GM12878 (cell line): ENCODE results near the gene CLNK. TPM values are rescaled to one million over a fixed set of nuclear protein-coding genes. Genes with fewer than 3 reads are reported as not detected.
A peak's percentile ranks its signal among the peaks of the same experiment; 100 is the strongest.

ENCODE experiments used
- ATAC-seq: fragments of 200-7000 bp; cut with Tn5 transposase; 3 replicates; pipeline ENCODE4 v1.9.1; 2020; ENCODE audit warnings: mild to moderate bottlenecking, moderate library complexity
- BruUV-seq: library from RNA; stranded (reverse); fragments of 400-500 nt; replicated peaks from 2 replicates; lab custom pipeline; 2021; lab: Mats Ljungman, UMichigan
- CTCF ChIA-PET: fragments of 300-600 bp; sonication (Branson Sonifier 250); formaldehyde crosslinking; extraction: SDS; loops from one replicate; lab custom pipeline; 2021; ENCODE audit warnings: inconsistent platforms; lab: Yijun Ruan, JAX
- POLR2A ChIA-PET: fragments of 350-600 bp; formaldehyde crosslinking; extraction: SDS; loops from one replicate; lab custom pipeline; 2021; ENCODE audit warnings: inconsistent platforms; lab: Charles Lee
- RAD21 ChIA-PET: fragments of 300-600 bp; sonication (Branson Sonifier 250); formaldehyde crosslinking; loops from one replicate; lab custom pipeline; 2023; ENCODE audit warnings: antibody characterized with exemption; ENCODE audit not compliant: unreplicated experiment; lab: Charles Lee
- SMC1A ChIA-PET: fragments of 300-600 bp; sonication (Branson Sonifier 250); formaldehyde crosslinking; loops from one replicate; lab custom pipeline; 2023; ENCODE audit not compliant: unreplicated experiment, uncharacterized antibody; lab: Charles Lee
- DNase-seq: peaks from one replicate; pipeline ENCODE4 v3.0.0-alpha.2; 2011; ENCODE audit warnings: low read depth, low spot score
- FAIRE-seq: peaks from 3 replicates; lab custom pipeline; 2011; peaks lifted over from hg19 to GRCh38; lab: Jason Lieb, UNC
- H2AFZ ChIP-seq: 2 replicates; pipeline ENCODE4 v1.6.0; 2011; ENCODE audit warnings: low read depth, low read length, control low read depth; ENCODE audit not compliant: control insufficient read depth
- H3K27ac ChIP-seq: 2 replicates; pipeline ENCODE4 v1.5.1; 2011; ENCODE audit warnings: control low read depth; ENCODE audit not compliant: control insufficient read depth, insufficient read depth
- H3K27me3 ChIP-seq, 2 experiments: replicated peaks in 1 of 2; 2 replicates each; pipeline versions ENCODE4 v1.6.0 to v1.6.1; 2011; ENCODE audit warnings: low read length in 1 of 2; ENCODE audit not compliant: control insufficient read depth in 2 of 2, insufficient read depth in 2 of 2
- H3K36me3 ChIP-seq, 2 experiments: 2 replicates each; pipeline ENCODE4 v1.5.1; 2011; ENCODE audit warnings: low read length in 1 of 2; ENCODE audit not compliant: control insufficient read depth in 2 of 2, insufficient read depth in 2 of 2
- H3K4me1 ChIP-seq: 2 replicates; pipeline ENCODE4 v1.6.1; 2011; ENCODE audit warnings: mild to moderate bottlenecking, low read length, moderate library complexity, mixed read lengths; ENCODE audit not compliant: control insufficient read depth, insufficient read depth
- H3K4me2 ChIP-seq: 2 replicates; pipeline ENCODE4 v1.6.0; 2011; ENCODE audit warnings: control low read depth; ENCODE audit not compliant: control insufficient read depth, insufficient read depth
- H3K4me3 ChIP-seq: fragments of 200-600 bp; sonication (generic); 2 replicates; pipeline ENCODE4 v1.5.1; 2016
- H3K79me2 ChIP-seq: 2 replicates; pipeline ENCODE4 v1.6.0; 2011; ENCODE audit warnings: low read length; ENCODE audit not compliant: control insufficient read depth, insufficient read depth
- H3K9ac ChIP-seq: 2 replicates; pipeline ENCODE4 v1.8.0; 2011; ENCODE audit warnings: low read length, control low read depth, mixed read lengths; ENCODE audit not compliant: control insufficient read depth, insufficient read depth
- H3K9me3 ChIP-seq: replicated peaks from 3 replicates; pipeline ENCODE4 v1.5.1; 2011; ENCODE audit warnings: mild to moderate bottlenecking, low read length; ENCODE audit not compliant: control insufficient read depth, insufficient read depth
- H4K20me1 ChIP-seq: 2 replicates; pipeline ENCODE4 v1.6.0; 2011; ENCODE audit not compliant: control insufficient read depth, insufficient read depth
- BMI1 ChIP-seq: fragments of 450-650 bp; IDR thresholded peaks from 2 replicates; pipeline ENCODE4 v1.6.1; 2016; ENCODE audit warnings: mild to moderate bottlenecking, moderate library complexity, borderline replicate concordance
- EED ChIP-seq: sonication (generic); IDR thresholded peaks from 2 replicates; pipeline ENCODE4 v1.6.1; 2016; ENCODE audit warnings: antibody characterized with exemption, low read depth
- EZH2 ChIP-seq: IDR thresholded peaks from 2 replicates; pipeline ENCODE4 v1.6.1; 2012; ENCODE audit warnings: low read depth, mild to moderate bottlenecking, control low read depth, inconsistent platforms, low read length, borderline replicate concordance; ENCODE audit not compliant: control insufficient read depth
- HDAC6 ChIP-seq: fragments of 200-600 bp; sonication (generic); IDR thresholded peaks from one replicate; pipeline ENCODE4 v1.8.0; 2017; ENCODE audit warnings: antibody characterized with exemption; ENCODE audit not compliant: unreplicated experiment
- PML ChIP-seq: IDR thresholded peaks from 2 replicates; pipeline ENCODE4 v1.6.1; 2012; ENCODE audit warnings: low read length, inconsistent platforms
- RB1 ChIP-seq: fragments of 450-650 bp; formaldehyde crosslinking; IDR thresholded peaks from 2 replicates; pipeline ENCODE4 v1.6.1; 2017; ENCODE audit warnings: mild to moderate bottlenecking, borderline replicate concordance
- RBBP5 ChIP-seq: fragments of 200-600 bp; sonication (generic); conservative IDR thresholded peaks from 2 replicates; pipeline ENCODE4 v1.6.1; 2016
- RCOR1 ChIP-seq: conservative IDR thresholded peaks from 2 replicates; pipeline ENCODE4 v1.6.1; 2012; ENCODE audit warnings: low read depth, low read length, improper control_type of control experiment
- SREBF1 ChIP-seq: IDR thresholded peaks from 2 replicates; pipeline ENCODE4 v1.6.1; 2012; ENCODE audit warnings: mild to moderate bottlenecking, low read length
- SREBF2 ChIP-seq: IDR thresholded peaks from 2 replicates; pipeline ENCODE4 v1.6.1; 2012; ENCODE audit warnings: mild to moderate bottlenecking, low read length
- TCF3 ChIP-seq: IDR thresholded peaks from 2 replicates; pipeline ENCODE4 v1.6.1; 2012; ENCODE audit warnings: low read depth, mild to moderate bottlenecking, low read length, borderline replicate concordance; ENCODE audit not compliant: insufficient read depth
- ZNF274 ChIP-seq: IDR thresholded peaks from one replicate; pipeline ENCODE4 v1.8.0; 2011; ENCODE audit not compliant: insufficient read length, insufficient read depth
- in situ Hi-C: fragments of 300-500 bp; cut with MboI; formaldehyde crosslinking; loops from 9 replicates; pipeline ENCODE4 v1.14.3; 2018; ENCODE audit warnings: mixed read lengths
- intact Hi-C: fragments of 100-400 bp; cut with micrococcal nuclease; formaldehyde crosslinking; loops from one replicate; pipeline ENCODE4 v1.14.2; 2022; ENCODE audit not compliant: unreplicated experiment
- polyA plus RNA-seq, 11 experiments: library from polyadenylated mRNA; depleted of rRNA in 4 of 11; unstranded in 6 of 11; stranded (reverse) in 5 of 11; fragments of >200 nt; fragmentation: Nextera tagmentation in 4 of 11; fragmentation: Illumina TruSeq in 1 of 11; extraction: Ambion mirVana in 4 of 11; extraction: Trizol in 1 of 11; gene quantifications; 1 replicate in 1 of 11; 2 replicates in 10 of 11; pipeline versions ENCODE4 v1.2.1 to v1.2.3, GENCODE V29; 2011 to 2016; ENCODE audit warnings: inconsistent platforms in 2 of 11, missing spikeins in 2 of 11, low read depth in 1 of 11
- total RNA-seq, 4 experiments: library from RNA; depleted of rRNA in 3 of 4; stranded (reverse); fragments of >200 nt in 3 of 4; fragmentation: Illumina TruSeq in 1 of 4; extraction: Trizol in 1 of 4; gene quantifications; 2 replicates each; pipeline versions ENCODE4 v1.2.1 to v1.2.3, GENCODE V29; 2013 to 2021
- TF ChIP-seq, protein P1 (sequence below): IDR thresholded peaks from 2 replicates; pipeline ENCODE4 v1.6.1; 2011; ENCODE audit warnings: low read depth, low read length, improper control_type of control experiment, borderline replicate concordance
- TF ChIP-seq, protein P2 (sequence below): IDR thresholded peaks from 2 replicates; pipeline ENCODE4 v1.6.1; 2012; ENCODE audit warnings: low read depth, low read length, improper control_type of control experiment
- TF ChIP-seq, protein P3 (sequence below): fragments of 450-650 bp; IDR thresholded peaks from 2 replicates; pipeline ENCODE4 v1.6.1; 2014; ENCODE audit warnings: mild to moderate bottlenecking
- TF ChIP-seq, protein P4 (sequence below): fragments of 450-650 bp; IDR thresholded peaks from 2 replicates; pipeline ENCODE4 v1.6.1; 2017; ENCODE audit warnings: mild to moderate bottlenecking

The CLNK gene
- total and polyA plus RNA-seq, 10 of the 15 experiments (the other 5 are each of a cell fraction or from before 2014, with no cell fraction given) = 2.1 to 14.3 (median 2.7) TPM

DNA sequence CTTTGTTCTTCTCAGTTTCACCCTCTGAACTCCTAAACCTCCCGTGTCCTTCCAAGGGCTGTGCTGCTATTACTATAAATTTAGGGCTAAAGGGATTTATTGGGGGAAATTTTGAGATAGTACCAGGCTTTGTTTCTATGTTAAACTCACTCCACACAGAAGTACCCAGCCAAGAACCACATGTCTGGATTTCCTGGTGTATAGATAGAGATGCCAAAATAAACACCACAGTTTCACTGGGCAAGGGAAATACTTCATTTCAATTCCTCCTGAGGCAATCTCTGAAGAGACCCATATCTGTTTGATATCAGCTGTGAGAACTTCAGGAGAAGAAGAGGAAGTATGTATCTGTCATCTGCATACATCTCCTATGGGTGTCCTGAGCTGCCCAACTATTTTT lies 21.7 kb upstream of the CLNK start (continued):
- TF ChIP-seq, protein P1, sequence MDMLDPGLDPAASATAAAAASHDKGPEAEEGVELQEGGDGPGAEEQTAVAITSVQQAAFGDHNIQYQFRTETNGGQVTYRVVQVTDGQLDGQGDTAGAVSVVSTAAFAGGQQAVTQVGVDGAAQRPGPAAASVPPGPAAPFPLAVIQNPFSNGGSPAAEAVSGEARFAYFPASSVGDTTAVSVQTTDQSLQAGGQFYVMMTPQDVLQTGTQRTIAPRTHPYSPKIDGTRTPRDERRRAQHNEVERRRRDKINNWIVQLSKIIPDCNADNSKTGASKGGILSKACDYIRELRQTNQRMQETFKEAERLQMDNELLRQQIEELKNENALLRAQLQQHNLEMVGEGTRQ = no peak
- TF ChIP-seq ZNF274 = no peak
- TF ChIP-seq, protein P2, sequence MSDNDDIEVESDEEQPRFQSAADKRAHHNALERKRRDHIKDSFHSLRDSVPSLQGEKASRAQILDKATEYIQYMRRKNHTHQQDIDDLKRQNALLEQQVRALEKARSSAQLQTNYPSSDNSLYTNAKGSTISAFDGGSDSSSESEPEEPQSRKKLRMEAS = no peak
- TF ChIP-seq SREBF1 = no peak
- TF ChIP-seq RBBP5 = no peak
- TF ChIP-seq SREBF2 = no peak

DNA sequence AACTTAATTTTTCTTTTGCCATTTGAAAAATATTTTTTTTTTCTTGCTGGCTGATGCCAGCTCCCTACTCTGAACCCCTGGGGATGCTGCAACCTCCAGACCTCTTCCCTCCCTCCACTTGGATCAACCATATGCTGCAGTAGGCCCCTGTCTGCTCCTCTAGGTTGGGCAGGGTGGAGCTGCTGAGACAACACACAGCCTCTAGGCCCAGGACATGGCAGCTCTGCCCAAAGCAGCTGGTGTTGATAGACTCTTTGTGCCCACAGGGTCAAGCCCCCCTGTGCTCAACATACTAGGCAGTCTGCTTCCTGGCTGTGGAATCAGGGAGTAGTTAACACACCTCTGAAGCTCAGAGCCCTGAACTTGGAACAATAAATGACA lies 19.9 kb upstream of the CLNK start:
- SMC1A ChIA-PET = interaction anchor here (0.7 to 3.2 kb wide), 11 partner anchors 10 to 185 kb away, joined by 3 to 25 read pairs (median 4); partner anchors contain the start of gene CLNK
- Histone ChIP-seq H3K9ac (no peak overlapping the region), H3K27me3 (no peaks in the 10 kb centered on the region), H3K27ac (no peak overlapping the region; the same call in 1 of the 2 replicates), H2AFZ (no peak overlapping the region), H3K9me3 (no peaks in the 10 kb centered on the region; the same call in 2 of the 3 replicates), H3K79me2 (no peaks in the 10 kb centered on the region), H3K4me1 (no peaks in the 10 kb centered on the region), H3K4me3 (no peak overlapping the region), H3K36me3 (no peaks in the 10 kb centered on the region), H3K4me2 (no peak overlapping the region), H4K20me1 (no peaks in the 10 kb centered on the region)
- BruUV-seq = no TSS peak
- ATAC-seq = peak; percentile 77
- TF ChIP-seq RCOR1 (no peak), TCF3 (no peak), PML (peak; percentile 8; the same call in 1 of the 2 replicates), HDAC6 (no peak), EED (peak; percentile 46; the same call in 1 of the 2 replicates), RB1 (no peak), BMI1 (no peak), EZH2 (no peak)
- TF ChIP-seq, protein P3, sequence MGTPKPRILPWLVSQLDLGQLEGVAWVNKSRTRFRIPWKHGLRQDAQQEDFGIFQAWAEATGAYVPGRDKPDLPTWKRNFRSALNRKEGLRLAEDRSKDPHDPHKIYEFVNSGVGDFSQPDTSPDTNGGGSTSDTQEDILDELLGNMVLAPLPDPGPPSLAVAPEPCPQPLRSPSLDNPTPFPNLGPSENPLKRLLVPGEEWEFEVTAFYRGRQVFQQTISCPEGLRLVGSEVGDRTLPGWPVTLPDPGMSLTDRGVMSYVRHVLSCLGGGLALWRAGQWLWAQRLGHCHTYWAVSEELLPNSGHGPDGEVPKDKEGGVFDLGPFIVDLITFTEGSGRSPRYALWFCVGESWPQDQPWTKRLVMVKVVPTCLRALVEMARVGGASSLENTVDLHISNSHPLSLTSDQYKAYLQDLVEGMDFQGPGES = no peak
- TF ChIP-seq, protein P4, sequence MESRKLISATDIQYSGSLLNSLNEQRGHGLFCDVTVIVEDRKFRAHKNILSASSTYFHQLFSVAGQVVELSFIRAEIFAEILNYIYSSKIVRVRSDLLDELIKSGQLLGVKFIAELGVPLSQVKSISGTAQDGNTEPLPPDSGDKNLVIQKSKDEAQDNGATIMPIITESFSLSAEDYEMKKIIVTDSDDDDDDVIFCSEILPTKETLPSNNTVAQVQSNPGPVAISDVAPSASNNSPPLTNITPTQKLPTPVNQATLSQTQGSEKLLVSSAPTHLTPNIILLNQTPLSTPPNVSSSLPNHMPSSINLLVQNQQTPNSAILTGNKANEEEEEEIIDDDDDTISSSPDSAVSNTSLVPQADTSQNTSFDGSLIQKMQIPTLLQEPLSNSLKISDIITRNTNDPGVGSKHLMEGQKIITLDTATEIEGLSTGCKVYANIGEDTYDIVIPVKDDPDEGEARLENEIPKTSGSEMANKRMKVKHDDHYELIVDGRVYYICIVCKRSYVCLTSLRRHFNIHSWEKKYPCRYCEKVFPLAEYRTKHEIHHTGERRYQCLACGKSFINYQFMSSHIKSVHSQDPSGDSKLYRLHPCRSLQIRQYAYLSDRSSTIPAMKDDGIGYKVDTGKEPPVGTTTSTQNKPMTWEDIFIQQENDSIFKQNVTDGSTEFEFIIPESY = no peak
- TF ChIP-seq, protein P1 = no peak
- CTCF ChIA-PET = interaction anchor here (0.7 to 1.1 kb wide), 4 partner anchors 14 to 29 kb away, joined by 3 to 4 read pairs (median 3); no protein-coding TSS in a partner anchor
- POLR2A ChIA-PET = no interaction called here
- no peak for DNase-seq
- RAD21 ChIA-PET = interaction anchor here (1.1 to 1.5 kb wide), 4 partner anchors 12 to 43 kb away, joined by 3 to 8 read pairs (median 4); no protein-coding TSS in a partner anchor
- no peak for FAIRE-seq
- intact Hi-C loops (no loop called here), in situ Hi-C loops (no loop called here)
